Posterior vena cava (tissue), 2 donors: ENCODE results near the gene TUBA4B. TPM values are rescaled to one million over a fixed set of nuclear protein-coding genes. Genes with fewer than 3 reads are reported as not detected.
A peak's percentile ranks its signal among the peaks of the same experiment; 100 is the strongest.
"Not testable (repeated sequence)": the region's sequence is repeated elsewhere in the genome, so short reads cannot be mapped to it uniquely, and the experiment has no call there.

Experiments used
- DNase-seq: peaks from one replicate; pipeline ENCODE4 v3.0.0-alpha.2; 2020; ENCODE audit warnings: low spot score
- intact Hi-C, 2 donors: fragments of 100-400 bp; cut with DNase I; formaldehyde crosslinking; loops; one replicate each; pipeline versions ENCODE4 v1.14.1 to v1.14.2; 2022 to 2023
- total RNA-seq, 2 donors: library from RNA; stranded (reverse); fragmentation: NEBNext Ultra II Directional; extraction: Animal tissue kit (Norgen Biotek cat#: 25700); gene quantifications; one replicate each; pipeline ENCODE4 v1.2.1, GENCODE V29; 2021
- donor health status: DM: yes; HTN: yes; CAD: no.
- donor health status: DM: yes; HTN: yes; CAD: no.

TUBA4B gene
- total RNA-seq, 2 donors from 2014 or later = not detected

DNA sequence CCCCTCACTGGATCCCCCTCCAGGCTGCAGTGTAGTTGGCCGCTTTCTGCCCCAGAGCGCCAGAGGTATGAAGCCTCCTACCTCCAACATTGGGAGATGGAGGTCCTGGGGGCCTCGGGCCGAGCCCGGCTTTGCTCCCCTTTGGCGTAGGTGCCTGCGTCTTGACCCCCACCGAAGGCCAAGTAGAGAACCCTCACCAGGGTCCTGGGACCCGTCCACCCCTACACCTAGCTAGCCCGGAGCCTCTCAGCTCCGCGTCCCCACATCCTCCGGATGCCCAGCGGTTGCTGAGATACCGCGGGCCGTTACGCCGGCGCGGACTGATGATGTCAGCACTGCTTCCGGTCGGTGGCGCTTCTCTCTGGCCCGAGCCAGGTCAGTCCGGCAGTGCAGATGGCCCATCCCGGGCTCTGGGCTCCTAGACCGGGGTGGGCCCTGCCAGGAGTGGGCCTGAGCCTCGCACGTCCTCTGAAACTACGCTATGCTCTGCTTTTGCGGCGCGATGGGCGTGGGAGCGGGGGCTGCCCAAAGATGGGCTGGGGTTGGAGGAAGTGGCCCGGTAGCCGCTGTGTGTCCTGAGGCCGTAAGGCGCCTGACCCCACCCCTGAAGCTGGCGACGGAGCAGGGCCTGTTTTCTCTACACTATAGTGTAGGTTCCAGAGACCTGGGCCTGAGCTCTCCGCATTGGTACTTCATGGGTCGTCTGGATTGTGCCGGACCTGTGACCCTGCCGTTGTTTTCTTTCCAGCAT, 7.7 kb upstream of the TUBA4B start, which contains the start of the genes GLB1L and STK16:
TSS of gene GLB1L (minus strand) at position 297 of the 751 bp plus-strand sequence. CDS start 1,871 bp downstream, outside the sequence.
TSS of gene STK16 (plus strand) at position 332 of the 751 bp plus-strand sequence. CDS start 521 bp downstream, outside the sequence.
- intact Hi-C loops = no loop called here
- DNase-seq = peak; percentile 99

GRCh38 chr2:219245899-219246230, 7.2 kb upstream of the TUBA4B start:
- intact Hi-C loops = no loop called here
- no peak for DNase-seq

DNA sequence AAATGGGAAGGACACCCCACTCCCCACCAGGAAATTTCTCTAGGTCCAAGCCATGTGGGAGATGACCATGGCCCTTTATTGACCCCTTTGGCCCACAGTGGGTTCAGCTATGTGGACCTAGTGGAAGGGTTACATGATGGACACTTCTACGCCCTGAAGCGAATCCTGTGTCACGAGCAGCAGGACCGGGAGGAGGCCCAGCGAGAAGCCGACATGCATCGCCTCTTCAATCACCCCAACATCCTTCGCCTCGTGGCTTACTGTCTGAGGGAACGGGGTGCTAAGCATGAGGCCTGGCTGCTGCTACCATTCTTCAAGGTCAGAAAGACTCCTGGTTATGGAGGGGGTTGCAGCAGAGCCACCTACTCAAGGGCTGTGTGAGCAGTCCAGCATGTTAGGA, 6.5 kb upstream of the TUBA4B start:
- no peak for DNase-seq
- intact Hi-C loops = no loop called here

DNA sequence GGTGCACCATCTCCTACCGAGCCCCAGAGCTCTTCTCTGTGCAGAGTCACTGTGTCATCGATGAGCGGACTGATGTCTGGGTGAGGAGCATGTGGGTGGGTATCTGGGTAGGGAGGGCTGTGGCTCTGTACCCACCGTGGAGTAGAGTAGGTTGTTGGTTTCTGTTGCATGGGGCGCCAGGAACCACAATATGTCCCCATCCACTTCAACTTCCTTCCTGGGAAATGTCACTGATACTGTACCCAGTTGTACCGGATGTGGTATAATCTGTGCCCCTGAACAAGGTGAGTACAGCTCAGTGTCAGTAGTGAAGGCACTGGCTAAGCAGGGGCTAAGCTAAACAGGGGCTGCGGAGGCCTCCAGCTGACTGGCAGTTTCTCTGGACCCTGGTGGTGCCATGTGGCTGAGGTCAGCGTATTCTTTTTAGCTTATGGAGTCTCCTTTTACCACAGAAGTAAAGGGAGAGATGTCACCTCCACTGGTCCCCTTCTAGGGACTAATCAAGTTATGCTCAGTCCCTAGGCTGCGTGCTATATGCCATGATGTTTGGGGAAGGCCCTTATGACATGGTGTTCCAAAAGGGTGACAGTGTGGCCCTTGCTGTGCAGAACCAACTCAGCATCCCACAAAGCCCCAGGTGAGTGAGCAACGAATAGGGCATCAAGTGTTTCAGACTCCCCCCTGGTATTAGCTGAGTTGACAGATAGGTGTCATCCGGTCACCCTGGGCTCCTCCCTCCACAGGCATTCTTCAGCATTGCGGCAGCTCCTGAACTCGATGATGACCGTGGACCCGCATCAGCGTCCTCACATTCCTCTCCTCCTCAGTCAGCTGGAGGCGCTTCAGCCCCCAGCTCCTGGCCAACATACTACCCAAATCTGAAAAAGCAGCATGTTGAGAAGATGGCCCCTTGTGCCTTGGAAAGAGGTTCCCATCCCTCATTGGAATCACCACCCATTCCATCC, 5.1 kb upstream of the TUBA4B start:
- intact Hi-C loops = no loop called here
- DNase-seq = no peak

- no peak for DNase-seq
- intact Hi-C loops = no loop called here
These were observed 4.2 kb upstream of the TUBA4B start for GRCh38 chr2:219248845-219249202.

- intact Hi-C loops = no loop called here
- no peak for DNase-seq
These were observed 3.7 kb upstream of the TUBA4B start for GRCh38 chr2:219249203-219249980.

DNA sequence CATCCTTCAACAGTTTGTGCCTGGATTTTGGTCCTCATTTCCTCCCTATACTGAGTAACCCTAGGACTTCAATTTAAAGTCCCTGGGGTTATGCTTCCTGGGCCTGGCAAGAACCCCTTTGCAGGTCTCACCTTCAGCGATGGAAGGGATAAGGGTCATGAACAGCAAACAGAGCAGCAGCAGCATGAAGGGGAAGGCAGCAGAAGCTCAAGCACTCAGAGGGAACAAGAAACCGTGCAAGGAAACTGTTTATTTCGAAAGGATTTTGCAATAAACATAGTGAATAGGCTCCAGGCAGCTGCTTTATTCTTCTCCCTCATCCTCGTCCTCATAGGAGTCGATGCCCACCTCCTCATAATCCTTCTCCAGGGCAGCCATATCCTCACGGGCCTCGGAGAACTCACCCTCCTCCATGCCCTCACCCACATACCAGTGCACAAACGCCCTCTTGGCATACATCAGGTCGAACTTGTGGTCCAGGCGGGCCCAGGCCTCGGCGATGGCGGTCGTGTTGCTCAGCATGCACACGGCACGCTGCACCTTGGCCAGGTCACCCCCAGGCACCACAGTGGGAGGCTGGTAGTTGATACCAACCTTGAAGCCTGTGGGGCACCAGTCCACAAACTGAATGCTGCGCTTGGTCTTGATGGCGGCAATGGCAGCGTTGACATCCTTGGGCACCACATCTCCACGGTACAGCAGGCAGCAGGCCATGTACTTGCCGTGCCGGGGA, 2.8 kb upstream of the TUBA4B start:
- intact Hi-C loops = no loop called here
- DNase-seq = no peak

GRCh38 chr2:219251656-219252055, 1.4 kb upstream of the TUBA4B start:
- DNase-seq = peak; percentile 36
- intact Hi-C loops = no loop called here

- intact Hi-C loops = no loop called here
- peak; percentile 72 for DNase-seq
These were observed 959 bp upstream of the TUBA4B start for GRCh38 chr2:219252084-219252483.

GRCh38 chr2:219252570-219252899, 508 bp upstream of the TUBA4B start:
- intact Hi-C loops = no loop called here
- DNase-seq = peak; percentile 79

- intact Hi-C loops = no loop called here
- peak; percentile 95 for DNase-seq
These were observed 928 bp downstream of the TUBA4B start, which contains the start of gene TUBA4A for GRCh38 chr2:219253753-219254589. TSS of gene TUBA4A (minus strand) at chr2:219253918. CDS start at chr2:219253858, 60 bp downstream.

DNA sequence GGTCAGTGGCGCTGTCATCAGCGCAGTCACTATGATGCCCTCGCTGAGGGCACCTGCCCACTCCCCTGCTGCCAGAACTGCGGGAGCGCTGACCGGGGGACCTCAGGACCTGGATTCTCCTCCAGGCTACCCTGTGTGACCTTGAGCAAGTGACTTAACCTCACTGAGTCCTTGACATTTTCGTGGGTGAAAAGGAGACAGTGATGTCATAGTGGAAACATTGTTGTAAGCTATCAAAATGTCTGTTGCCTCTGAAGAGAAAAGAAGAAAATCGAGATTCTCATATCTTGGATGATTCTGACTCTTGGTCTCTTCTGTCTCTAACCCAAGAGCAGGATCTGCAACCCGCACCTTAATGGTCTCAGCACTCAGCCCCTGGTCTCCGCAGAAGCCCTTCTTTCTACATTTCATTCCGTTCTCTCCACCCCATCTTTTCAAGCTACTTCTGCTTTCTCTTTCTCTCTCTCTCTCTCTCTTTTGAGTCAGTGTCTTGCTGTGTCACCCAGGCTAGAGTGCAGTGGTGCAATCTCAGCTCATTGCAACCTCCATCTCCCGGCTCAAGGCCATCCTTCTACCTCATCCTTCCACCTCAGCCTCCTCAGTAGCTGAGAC, 1.7 kb downstream of the TUBA4B start:
- peak; percentile 78 for DNase-seq
- intact Hi-C loops = no loop called here

DNA sequence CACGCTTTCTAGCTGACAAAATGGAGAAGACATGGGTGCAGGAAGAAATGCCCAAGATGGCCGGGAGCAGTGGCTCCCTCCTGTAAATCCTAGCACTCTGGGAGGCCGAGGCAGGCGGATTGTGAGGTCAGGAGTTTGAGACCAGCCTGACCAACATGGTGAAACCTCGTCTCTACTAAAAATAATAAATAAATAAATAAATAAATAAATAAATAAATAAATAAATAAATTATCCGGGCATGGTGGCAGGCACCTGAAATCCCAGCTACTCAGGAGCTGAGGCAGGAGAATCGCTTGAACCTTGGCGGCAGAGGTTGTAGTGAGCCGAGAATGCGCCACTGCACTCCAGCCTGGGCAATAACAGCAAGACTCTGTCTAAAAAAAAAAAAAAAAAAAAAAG, 5.9 kb downstream of the TUBA4B start:
- intact Hi-C loops, DNase-seq: not testable (repeated sequence)

GRCh38 chr2:219261024-219261855, 8.2 kb downstream of the TUBA4B start:
- DNase-seq = no peak
- intact Hi-C loops = no loop called here

- no peak for DNase-seq
- intact Hi-C loops = no loop called here
These were observed 13.2 kb downstream of the TUBA4B start for GRCh38 chr2:219266232-219266631.

- intact Hi-C loops = no loop called here
These were observed 13.8 kb downstream of the TUBA4B start for GRCh38 chr2:219266886-219267285.

GRCh38 chr2:219268294-219268693, 15.3 kb downstream of the TUBA4B start:
- intact Hi-C loops = no loop called here
- DNase-seq = no peak

More at GRCh38 chr2:219266886-219267285, 13.8 kb downstream of the TUBA4B start:
- no peak for DNase-seq
